CD4-positive, alpha-beta T cell treated with Interleukin-15 for 4 hours (primary cell): ENCODE measurements around the gene RTRAF.

ENCODE experiments used
- DNase-seq: peaks from one replicate; pipeline ENCODE4 v3.0.0-alpha.2; 2020; ENCODE audit warnings: low spot score

Gene RTRAF

DNA sequence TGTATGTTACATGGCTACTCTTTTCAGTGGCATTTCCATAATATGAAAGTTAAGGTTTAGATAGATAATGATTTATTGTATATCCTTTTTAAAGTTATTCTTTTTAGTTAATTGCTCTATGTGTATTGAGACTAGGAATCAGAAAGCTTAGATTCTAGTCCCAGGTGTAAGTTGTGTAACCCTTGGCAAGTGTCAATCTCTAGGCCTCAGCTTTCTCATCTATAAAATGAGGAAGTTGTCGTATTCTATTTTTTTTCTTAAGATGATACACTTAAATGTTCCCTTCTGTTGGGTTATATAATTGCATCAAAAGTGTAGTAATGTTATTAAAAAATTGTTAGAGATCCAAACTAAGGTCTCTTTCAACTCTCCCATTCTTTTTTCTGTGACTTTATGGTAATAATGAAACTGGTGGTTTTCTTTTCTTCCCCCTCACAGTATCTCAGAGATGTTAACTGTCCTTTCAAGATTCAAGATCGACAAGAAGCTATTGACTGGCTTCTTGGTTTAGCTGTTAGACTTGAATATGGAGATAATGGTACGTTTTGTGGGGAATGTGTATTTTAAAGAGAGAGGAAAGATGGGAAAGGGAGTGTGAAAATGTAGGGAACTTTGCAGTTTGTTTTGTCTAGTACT lies 4.1 kb downstream of the RTRAF start:
- DNase-seq = no peak

DNA sequence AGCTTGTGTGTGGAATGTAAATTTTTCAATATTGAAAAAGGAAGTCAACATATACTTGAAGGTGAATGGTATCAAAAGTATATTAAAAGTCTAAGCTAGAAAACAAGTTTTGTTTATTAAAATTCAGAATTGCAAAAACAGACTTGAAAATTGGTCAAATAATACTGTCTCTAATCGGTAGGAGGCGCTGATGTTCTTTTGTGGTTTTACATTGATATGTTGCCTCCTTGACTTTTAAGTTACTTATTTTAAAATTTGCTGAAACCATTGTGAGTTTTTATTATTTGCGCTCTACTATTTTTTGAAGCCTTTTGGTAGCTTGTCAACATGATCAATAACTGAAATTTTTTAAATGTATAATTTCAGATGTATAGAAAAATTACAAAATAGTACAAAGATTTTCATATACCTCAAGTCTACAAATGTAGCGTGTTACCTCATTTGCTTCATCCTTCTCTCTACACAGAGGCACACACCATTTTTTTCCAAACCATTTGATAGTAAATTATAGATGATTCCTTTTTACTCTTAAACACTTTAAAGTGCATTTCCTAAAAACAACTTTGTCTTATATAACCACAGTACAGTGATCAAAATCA lies 6.9 kb downstream of the RTRAF start:
- DNase-seq = peak; percentile 49

DNA sequence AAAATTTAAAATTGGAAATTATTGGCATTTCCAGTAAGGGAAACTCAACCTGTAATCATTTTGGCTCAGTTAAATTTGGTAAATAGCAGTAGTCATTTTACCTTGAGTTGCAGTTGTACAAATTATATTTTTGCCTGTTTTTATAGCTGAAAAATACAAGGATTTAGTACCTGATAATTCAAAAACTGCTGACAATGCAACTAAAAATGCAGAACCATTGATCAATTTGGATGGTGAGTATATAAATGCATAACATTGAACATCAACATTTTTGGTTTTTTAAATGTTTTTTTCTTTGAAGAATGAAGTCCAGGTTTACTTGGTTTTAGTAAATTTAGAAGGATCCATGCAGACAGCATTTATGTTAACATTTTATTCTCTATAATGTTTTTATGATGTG lies 9.0 kb downstream of the RTRAF start:
- no peak for DNase-seq

DNA sequence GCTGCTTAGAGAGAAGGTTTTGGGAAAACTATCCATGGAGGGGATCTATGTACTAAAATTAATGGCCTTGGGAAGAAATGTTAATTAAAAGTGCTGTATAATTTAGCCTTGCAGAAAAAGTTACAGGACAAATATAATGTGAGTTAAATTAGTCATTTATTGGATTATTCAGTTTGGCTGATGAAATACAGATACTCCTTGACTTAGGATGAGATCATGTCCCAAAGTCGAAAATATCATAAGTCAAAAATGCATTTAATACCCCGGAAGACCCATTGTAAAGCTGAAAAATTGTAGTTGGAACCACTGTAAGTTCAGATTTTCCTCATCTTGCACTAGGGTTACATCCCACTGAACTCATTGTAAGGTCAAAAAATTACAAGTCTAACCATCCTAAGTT lies 9.7 kb downstream of the RTRAF start:
- no peak for DNase-seq

DNA sequence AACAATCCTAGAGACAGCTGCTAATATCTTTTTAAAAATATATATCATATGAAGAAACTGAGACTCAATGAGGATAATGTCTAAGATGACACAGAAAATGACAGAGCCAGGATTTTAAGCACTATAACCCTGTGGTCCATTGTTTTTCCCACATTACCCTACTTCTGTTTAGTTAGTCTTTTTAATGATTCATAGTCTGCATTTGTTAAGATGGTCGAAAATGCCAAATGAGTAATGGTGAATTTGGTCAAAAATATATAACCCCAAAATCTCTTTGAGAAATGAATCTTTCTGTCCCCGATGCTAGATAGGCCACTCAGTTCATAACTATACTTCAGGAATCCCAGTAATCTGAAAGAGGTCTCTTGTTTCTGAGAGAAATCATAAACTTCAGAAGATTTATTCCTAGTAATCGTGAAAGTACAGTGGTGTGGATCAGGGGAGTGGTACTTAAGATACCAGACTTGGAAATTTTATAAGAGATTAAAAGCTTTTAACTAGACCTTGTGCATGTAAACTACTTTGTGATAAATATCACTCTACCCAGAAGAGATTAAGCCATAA lies 10.8 kb downstream of the RTRAF start:
- DNase-seq = no peak

DNA sequence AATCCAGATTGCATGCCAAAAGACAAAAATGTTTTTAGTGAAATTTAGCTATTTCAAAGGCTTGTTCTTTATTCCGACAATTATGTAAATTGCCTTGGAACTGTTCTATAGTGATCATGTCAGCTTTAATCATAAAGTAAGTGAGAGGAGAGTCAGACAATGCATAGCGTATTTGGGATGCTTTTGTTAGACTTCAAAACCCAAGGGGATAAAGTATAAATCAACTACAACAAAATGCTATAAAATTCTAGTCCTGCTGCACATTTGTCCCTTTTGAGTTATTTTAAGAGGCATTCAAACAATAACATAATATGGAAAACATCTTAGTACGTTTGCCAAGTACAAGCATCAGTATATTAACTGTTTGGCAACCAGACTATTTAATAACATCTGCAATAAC lies 11.3 kb downstream of the RTRAF start:
- DNase-seq = no peak

DNA sequence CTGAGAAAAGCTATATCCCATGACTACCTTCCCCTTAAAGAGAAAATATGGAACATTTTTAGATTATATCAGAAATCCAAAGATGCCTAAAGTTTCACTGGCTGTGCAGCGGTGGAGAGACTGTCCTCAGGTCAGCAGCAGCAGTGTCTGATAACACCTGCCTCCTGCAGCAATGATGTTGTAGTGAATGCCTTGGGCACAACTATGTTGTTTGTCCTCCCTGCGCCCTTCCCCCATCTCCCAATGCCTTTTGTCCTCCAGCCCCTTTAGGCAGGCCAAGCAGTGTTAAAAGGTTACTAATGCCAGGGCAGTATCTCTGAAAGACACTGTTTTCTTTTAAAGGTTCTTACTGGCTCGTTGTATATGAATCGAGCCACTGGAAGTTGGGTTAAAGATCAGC lies 13.2 kb downstream of the RTRAF start:
- no peak for DNase-seq

DNA sequence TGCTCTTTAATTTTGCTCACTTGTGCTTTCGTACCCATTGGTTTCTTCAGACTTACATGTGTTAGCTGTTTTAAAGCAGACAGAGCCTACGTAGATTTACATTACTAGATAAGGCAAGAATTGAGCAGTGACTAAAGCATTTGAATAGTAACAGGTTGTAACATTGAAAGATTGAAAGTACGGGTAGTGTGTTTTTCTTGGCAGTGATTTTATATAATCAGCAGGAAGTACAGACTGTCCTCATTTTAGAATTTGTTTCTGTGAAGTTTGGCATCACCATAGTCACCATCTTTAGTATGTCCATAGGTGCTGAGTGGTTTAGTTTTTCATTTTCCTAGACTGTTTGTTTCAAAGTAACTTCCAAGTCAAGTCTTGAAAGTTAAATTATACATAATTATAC lies 14.0 kb downstream of the RTRAF start:
- no peak for DNase-seq

DNA sequence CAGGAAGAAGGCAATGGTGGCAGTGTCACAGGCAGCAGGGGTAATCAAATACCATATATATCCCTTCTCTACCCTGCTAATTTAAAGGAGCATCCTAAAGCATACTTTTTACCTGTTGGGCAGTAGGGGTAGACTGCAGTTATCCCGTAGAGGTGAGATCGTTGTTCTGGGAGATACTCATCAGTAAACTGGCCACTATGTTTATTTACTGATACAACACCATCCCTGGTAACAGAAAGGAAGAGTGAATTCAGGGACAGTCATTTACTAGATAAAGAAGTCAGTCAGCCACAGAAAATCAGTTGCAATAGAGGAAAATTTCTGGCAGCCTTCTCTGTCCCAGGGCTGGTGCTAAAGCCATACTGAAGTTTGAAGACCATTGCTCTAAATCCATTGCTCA lies 16.3 kb downstream of the RTRAF start:
- DNase-seq = no peak

DNA sequence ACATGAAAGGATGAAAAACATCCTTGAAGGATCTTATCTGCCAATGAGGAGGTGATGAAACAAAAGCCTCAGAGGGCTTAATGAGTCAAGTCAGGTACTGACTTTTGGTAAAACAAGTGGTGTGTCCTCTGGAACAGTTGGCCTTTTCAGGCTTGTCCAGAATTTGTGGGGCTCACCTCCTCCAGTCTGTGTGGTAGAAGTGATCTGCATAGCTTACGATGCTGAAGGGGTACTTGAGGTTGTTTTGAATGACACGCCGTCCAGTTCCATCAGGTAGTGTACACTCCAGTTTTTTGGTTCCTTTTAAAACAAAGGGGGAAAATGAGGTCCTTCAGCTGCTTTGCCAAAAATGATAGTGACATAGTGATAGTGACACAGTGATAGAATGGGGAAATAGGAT lies 17.0 kb downstream of the RTRAF start:
- DNase-seq = no peak

DNA sequence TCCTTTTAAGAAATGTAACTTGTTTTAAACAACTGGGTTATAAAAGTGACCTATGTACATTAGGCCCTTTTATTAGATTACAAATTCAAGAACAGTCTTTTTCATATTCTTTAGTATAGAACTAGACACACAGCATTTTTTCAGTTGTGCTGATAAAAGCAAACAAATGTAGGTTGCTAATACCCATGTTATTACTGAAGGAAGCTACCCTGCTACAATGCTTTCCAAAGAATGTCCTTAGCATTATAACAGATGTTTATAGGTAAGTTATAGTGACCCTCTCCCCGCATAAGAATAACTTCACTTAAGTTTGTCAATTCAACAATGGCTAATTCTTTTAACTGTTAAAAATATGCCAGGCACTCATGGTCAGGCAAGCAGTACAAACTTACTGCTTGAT lies 17.9 kb downstream of the RTRAF start:
- no peak for DNase-seq

DNA sequence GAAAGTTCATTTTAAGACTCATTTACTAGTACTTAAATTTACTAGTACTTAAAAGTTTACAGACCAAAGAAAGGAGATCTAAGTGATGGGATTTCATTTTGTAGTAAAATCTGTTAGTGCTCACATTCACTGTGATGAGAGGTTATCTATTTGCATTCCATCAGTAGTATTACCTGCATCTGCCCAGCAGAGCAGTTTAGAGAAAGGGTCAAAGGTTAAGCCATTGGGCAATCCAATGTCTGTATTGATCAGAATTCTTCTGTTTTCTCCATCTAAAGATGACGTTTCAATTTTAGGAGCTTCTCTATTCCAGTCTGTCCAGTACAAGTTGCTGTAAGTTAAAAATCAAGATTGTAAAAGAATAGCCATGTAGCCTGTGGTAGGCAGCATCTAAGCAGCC lies 18.3 kb downstream of the RTRAF start:
- DNase-seq = no peak

DNA sequence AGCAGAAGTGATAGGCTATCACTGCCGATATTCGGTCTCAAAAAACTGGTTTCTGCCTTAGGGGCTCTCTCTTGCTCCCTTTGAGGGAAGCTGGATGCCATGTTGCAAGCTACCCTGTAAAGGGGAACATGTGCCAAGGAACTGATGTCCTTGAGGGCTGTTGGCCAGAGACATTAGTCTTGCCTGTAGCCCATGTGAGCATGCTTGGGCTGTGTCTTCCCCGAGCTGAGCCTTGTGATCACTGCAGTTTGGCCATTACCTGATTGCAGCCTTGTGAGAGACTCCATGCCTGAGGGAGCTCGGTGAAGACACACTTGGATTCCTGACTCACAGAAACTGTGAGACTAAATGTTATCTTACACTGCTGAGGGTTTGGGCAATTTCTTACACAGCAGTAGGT lies 18.8 kb downstream of the RTRAF start:
- DNase-seq = no peak

DNA sequence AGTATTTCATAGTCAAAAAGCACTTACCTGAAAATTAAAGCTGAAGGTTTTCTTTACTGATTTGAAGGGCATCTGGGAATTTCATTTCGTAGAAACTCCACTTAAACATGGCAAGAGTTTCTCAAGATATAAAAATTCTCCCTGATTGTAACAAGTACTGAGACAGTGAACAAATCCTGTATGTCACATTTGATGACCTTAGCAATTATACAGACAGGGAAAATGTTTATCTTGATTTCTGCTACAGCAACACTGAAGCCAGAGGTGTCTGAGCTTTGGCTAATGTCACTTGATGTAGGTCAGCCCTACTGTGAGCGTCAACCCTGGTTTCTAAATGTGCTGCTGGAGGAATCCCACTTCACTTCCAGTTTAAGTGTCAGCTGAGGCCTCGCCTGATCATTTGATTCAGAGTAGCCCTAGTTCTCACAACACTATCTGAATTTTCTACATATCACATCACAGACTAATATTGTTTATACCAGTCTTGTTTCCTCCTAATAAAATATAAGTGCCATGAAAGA lies 20.9 kb downstream of the RTRAF start:
- DNase-seq = no peak

DNA sequence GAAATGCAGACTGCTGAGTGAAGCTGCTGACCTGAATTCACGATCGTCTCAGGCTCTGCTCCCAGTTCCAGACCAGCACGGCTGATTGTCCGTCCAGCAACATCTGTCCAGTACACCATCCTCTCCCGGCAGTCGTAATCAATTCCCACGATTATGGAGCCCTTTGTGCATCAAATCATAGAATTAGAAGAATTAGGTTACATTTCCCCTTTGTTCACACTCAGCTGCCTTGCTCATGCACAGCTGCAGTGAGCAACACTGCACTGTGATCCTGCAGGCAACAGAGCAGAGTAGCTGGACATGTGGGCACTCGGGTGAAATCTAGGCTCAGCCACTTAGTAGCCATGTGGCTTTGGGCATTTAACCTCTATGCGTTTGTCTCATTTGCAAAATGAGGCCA lies 22.2 kb downstream of the RTRAF start:
- no peak for DNase-seq

DNA sequence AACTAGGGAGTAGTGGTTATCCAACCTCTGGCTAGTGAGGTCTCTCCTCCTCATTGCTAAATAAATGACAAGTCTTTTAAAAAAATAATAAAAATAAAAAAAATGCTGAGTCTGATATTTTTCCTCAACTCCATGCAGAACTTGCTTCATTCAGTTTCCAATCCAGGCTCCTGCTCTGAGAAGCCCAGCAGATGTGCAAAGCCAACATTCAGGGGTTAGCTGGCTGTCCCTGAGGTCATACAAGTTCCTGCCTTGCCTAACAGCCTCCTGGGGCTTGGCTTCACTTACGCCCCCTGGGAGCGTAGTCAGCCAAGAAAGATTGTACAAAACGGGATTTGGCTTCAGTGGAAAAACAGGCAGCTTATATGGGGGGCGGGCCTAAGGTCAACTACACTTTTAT lies 23.3 kb downstream of the RTRAF start:
- no peak for DNase-seq

DNA sequence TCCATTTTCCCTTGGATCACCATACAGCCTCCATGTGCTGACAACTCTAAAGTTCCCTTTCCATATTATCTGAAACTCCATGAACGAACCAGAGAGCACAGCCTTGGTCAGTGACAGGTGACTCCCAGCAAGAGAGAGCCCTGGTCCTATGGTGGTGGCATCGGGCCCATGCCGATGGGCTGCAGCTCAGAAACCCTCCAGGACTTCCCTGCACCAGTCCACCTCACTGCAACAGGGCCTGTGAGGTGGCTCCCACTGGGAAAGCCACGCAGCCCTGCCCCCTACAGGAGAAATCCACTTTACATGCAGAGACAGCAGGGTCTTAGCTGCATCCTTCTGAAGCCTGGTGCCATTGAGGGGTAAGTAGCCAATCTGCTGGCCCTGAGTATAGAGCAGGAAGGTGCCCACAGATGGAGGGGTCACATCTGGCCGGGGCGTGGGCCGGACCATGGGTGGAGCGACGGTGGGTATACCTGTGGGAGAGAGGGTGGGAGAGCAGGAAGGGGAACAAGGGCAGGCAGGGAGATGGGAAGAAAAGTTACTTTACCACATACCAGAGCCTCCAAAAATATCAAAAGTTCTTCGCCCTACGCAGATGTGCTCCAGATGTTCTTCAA lies 24.7 kb downstream of the RTRAF start:
- no peak for DNase-seq

DNA sequence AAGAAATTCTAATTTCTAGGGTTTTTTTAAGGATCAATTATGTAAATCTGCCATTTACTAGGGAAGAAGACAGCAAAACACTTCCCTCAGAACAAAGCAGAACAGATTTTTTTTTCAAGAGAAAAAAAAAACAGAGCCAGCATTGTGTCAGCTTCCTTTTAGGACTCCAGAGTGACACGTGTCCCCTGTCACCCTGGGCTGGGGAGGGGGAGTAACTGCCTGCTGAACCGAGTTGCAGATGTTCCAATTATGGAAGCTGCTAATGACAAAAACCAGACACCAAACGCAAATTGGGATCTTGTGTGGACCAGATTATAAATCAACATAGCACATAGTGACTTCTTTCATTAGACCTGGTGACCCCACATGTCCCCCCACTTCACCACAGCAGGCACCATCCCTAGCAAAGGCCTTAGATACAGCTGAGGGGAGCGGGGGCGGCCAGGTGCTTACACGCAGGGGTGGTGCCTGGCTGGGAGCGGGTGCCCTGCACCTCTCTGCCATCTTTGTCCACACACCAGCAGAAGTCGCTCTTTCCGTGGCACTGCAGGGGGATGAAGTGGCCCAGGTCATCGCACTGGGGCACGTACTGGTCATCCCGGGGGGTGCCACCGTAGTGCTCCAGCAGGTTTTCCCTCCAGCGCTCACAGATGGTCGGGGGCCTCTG lies 25.4 kb downstream of the RTRAF start:
- no peak for DNase-seq

DNA sequence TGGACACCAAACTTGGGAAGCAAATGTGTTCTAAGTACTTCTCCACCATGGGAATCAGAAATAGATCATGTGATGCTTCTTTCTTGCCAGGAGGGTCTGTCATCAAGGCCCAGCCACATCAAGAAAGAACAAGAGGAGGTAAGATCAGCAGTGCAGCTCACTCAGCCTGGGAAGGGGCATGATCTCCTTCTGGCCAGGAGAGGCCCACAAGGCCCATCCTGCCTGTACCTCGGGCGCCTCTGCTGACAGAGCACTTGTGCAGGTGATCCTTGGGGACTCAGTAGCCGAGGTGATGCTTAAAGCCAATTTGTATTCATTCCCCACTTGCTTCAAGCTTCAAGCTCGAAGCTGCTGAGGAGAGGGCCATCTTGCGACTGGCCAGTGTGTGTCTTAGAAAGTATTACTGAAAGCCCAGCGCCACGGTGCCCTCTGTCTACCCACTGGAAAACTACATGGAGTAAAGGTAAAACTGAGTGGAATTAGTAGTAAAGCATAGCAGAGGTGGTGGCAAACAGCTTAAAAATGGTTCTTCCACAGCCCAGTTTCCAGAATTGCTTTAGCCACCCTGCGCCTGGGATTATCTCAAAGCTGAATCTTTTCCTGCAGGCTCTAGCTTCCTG lies 26.2 kb downstream of the RTRAF start:
- DNase-seq = no peak

DNA sequence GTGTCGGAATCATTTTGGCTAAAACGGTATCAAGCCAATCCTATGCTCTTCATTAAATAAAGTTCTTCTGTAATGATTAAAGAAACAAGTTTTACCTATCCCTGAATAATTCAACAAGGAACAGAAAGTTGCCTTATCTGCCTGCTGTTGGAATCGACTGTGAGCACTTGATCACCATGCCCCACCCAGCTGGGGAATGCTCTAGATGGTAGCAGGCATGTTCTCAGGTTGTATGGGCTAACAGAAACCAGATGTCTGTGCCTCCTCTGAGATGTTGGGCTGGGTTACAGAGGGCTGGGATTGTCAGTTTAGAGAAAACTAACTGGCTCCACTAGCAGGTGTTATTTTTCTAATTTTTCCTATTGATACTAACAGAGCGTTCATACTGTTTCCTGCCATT lies 28.9 kb downstream of the RTRAF start:
- DNase-seq = no peak

DNA sequence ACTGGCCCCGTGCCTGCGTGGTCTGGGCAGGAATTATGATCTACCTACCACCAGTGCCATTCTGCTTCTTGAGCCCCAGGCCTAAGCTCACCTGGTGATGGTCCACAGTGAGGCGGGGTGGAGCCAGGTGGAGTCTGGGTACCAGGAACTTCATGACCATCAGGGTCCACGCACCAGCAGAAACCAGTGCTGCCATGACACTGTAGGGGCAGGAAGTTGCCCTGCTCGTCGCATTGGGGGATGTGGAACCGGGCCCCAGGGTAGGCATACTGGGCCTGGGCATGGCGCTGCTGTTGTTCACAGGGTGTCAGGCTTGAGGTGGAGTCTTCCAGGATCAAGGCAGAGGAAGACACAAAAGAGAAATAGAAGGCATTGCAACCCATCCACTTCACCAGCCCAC lies 29.6 kb downstream of the RTRAF start:
- DNase-seq = no peak

DNA sequence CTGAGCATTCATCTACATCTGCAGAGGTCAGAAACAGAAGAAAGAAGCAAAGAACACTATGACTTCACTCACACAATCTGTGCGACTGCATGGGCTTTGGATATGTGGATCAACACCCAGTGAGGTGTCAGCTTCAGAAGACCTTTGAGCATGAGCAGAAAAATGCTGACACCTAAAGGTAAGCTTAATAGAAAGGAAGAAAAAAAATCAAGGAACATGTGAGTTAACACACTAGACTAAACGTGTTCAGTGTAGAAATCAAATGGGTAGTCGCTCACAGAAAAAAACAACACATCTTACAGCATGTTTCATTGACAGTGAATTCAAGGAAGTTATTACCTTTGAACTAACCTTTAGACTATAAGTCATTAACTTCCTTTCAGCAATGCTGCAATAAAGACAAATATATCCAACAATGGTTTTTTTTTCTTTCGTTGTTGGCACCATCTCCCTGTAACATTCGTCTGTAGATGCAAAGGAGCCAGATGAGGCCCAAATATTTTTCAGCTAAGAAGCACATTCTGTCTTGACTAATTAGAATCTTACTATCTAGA lies 30.9 kb downstream of the RTRAF start:
- no peak for DNase-seq
